Natural killer cell (primary cell): ENCODE measurements around the gene MAST4. TPM values are rescaled to one million over a fixed set of nuclear protein-coding genes. Genes with fewer than 3 reads are reported as not detected.

Experiments
- ATAC-seq, 3 donors: fragments of 150-1000 bp in 2 of 3; fragments of 200-7000 bp in 1 of 3; cut with Tn5 transposase; 1 replicate in 1 of 3; 2 replicates in 2 of 3; pipeline ENCODE4 v1.10.0; 2021; ENCODE audit warnings: mild to moderate bottlenecking in 2 of 3, moderate library complexity in 2 of 3
- DNase-seq, 2 donors: peaks; one replicate each; pipeline versions ENCODE4 v3.0.0 to v3.0.0-alpha.2; 2013 to 2021; ENCODE audit warnings: mixed read lengths in 1 of 2
- H3K27ac ChIP-seq: one replicate; pipeline ENCODE4 v1.5.1; 2013; ENCODE audit warnings: mild to moderate bottlenecking, low read length
- H3K27me3 ChIP-seq: one replicate; pipeline ENCODE4 v1.6.1; 2013; ENCODE audit warnings: low read length; ENCODE audit not compliant: control insufficient read depth, insufficient read depth
- H3K36me3 ChIP-seq: one replicate; pipeline ENCODE4 v1.6.1; 2013; ENCODE audit warnings: low read length; ENCODE audit not compliant: control insufficient read depth, insufficient read depth
- H3K4me1 ChIP-seq: one replicate; pipeline ENCODE4 v1.6.1; 2013; ENCODE audit warnings: low read length; ENCODE audit not compliant: control insufficient read depth, insufficient read depth
- H3K4me3 ChIP-seq: one replicate; pipeline ENCODE4 v1.5.1; 2013; ENCODE audit warnings: low read length
- H3K9me3 ChIP-seq: one replicate; pipeline ENCODE4 v1.6.1; 2013; ENCODE audit warnings: low read length; ENCODE audit not compliant: control insufficient read depth, insufficient read depth
- H3K27ac Mint-ChIP-seq, 2 donors: one replicate each; pipeline ENCODE4 v1.8.0; 2022; ENCODE audit warnings: mild to moderate bottlenecking in 2 of 2, mixed read lengths in 2 of 2, moderate library complexity in 1 of 2
- H3K27me3 Mint-ChIP-seq, 2 donors: one replicate each; pipeline ENCODE4 v1.8.0; 2022; ENCODE audit warnings: low read depth in 2 of 2, mixed read lengths in 2 of 2
- H3K36me3 Mint-ChIP-seq: one replicate; pipeline ENCODE4 v1.8.0; 2022; ENCODE audit warnings: mixed read lengths
- H3K4me1 Mint-ChIP-seq, 2 donors: one replicate each; pipeline ENCODE4 v1.8.0; 2022; ENCODE audit warnings: mixed read lengths in 2 of 2
- H3K4me3 Mint-ChIP-seq: one replicate; pipeline ENCODE4 v1.8.0; 2022; ENCODE audit warnings: mild to moderate bottlenecking, moderate library complexity, mixed read lengths
- H3K9me3 Mint-ChIP-seq, 2 donors: one replicate each; pipeline ENCODE4 v1.8.0; 2022; ENCODE audit warnings: mixed read lengths in 2 of 2
- CTCF ChIP-seq: fragments of 200-600 bp; IDR thresholded peaks from one replicate; pipeline ENCODE4 v1.8.0; 2022; ENCODE audit warnings: antibody characterized with exemption
- WGBS: methylation state at CpG from one replicate; pipeline ENCODE4 v1.1.7; 2013; ENCODE audit warnings: missing lambda C conversion rate; ENCODE audit not compliant: insufficient coverage; 5-methylcytosine and 5-hydroxymethylcytosine counted together
- intact Hi-C: fragments of 100-400 bp; cut with micrococcal nuclease; formaldehyde crosslinking; loops from one replicate; pipeline ENCODE4 v1.14.2; 2022
- total RNA-seq, 4 donors: library from RNA; stranded (reverse); fragments of 120-200 nt in 1 of 4; gene quantifications; one replicate each; pipeline versions ENCODE4 v1.2.3 to v1.2.4, GENCODE V29; 2013 to 2022

Gene MAST4
- total RNA-seq, 3 donors from 2014 or later (not counting 1 experiment from before 2014, with no cell fraction given) = 6.5 to 14.1 (median 12.7) TPM

GRCh38 chr5:66653325-66653724, 57.1 kb downstream of the MAST4 start:
- H3K4me1 Mint-ChIP-seq = no peaks in the 10 kb centered on the region

GRCh38 chr5:66655395-66656324, 59.5 kb downstream of the MAST4 start:
- Histone ChIP-seq H3K36me3 (no peaks in the 10 kb centered on the region), H3K9me3 (no peaks in the 10 kb centered on the region), H3K4me1 (no peaks in the 10 kb centered on the region), H3K4me3 (no peak overlapping the region), H3K27me3 (no peaks in the 10 kb centered on the region), H3K27ac (no peak overlapping the region)
- whole genome bisulfite sequencing = 86% methylated on average over 2 of the region's 2 CpGs
- Mint-ChIP-seq H3K27me3 (peaks cover 0 to 9% of the 10 kb centered on the region in 2 donors), H3K4me1 (no peaks in the 10 kb centered on the region), H3K27ac (no peak overlapping the region), H3K36me3 (no peaks in the 10 kb centered on the region), H3K4me3 (no peak overlapping the region), H3K9me3 (peaks cover 3 to 5% of the 10 kb centered on the region in 2 donors)
- TF ChIP-seq CTCF = no peak
- intact Hi-C loops = no loop called here
- no peak for ATAC-seq
- DNase-seq = no peak

More at GRCh38 chr5:66653325-66653724, 57.1 kb downstream of the MAST4 start:
- no peak for TF ChIP-seq CTCF
- H3K36me3 ChIP-seq = no peaks in the 10 kb centered on the region
- H3K27ac Mint-ChIP-seq = no peak overlapping the region
- H3K4me3 Mint-ChIP-seq = no peak overlapping the region
- H3K4me1 ChIP-seq = no peaks in the 10 kb centered on the region
- 73% methylated on average over 1 of the region's 1 CpG for WGBS
- intact Hi-C loops = no loop called here
- DNase-seq (no peak), ATAC-seq (no peak)
- no peaks in the 10 kb centered on the region for H3K27me3 ChIP-seq
- H3K36me3 Mint-ChIP-seq = no peaks in the 10 kb centered on the region
- no peak overlapping the region for H3K27ac ChIP-seq
- H3K27me3 Mint-ChIP-seq = peaks cover 0 to 9% of the 10 kb centered on the region in 2 donors
- no peak overlapping the region for H3K4me3 ChIP-seq
- H3K9me3 Mint-ChIP-seq = peaks cover 2 to 3% of the 10 kb centered on the region in 2 donors
- no peaks in the 10 kb centered on the region for H3K9me3 ChIP-seq

GRCh38 chr5:66658516-66658915, 62.3 kb downstream of the MAST4 start:
- no peak for ATAC-seq

More at GRCh38 chr5:66658516-66658915, 62.3 kb downstream of the MAST4 start:
- Mint-ChIP-seq H3K27ac (no peak overlapping the region), H3K36me3 (no peaks in the 10 kb centered on the region), H3K4me3 (no peak overlapping the region), H3K4me1 (no peaks in the 10 kb centered on the region), H3K27me3 (peaks cover 6 to 11% of the 10 kb centered on the region in 2 donors), H3K9me3 (peaks cover 2 to 4% of the 10 kb centered on the region in 2 donors)
- Histone ChIP-seq H3K9me3 (no peaks in the 10 kb centered on the region), H3K27me3 (no peaks in the 10 kb centered on the region), H3K27ac (no peak overlapping the region), H3K36me3 (no peaks in the 10 kb centered on the region), H3K4me3 (no peak overlapping the region), H3K4me1 (no peaks in the 10 kb centered on the region)
- no peak for TF ChIP-seq CTCF
- intact Hi-C loops = no loop called here
- 84% methylated on average over 2 of the region's 2 CpGs for WGBS
- no peak for DNase-seq
